Measurements from ENCODE around the gene TRABD2A. TPM values are rescaled to one million over a fixed set of nuclear protein-coding genes. Genes with fewer than 3 reads are reported as not detected.

Gene TRABD2A
- total and polyA plus RNA-seq, 4 experiments from 2014 or later, result 67.1 to 90.7 (median 82.2) TPM

DNA sequence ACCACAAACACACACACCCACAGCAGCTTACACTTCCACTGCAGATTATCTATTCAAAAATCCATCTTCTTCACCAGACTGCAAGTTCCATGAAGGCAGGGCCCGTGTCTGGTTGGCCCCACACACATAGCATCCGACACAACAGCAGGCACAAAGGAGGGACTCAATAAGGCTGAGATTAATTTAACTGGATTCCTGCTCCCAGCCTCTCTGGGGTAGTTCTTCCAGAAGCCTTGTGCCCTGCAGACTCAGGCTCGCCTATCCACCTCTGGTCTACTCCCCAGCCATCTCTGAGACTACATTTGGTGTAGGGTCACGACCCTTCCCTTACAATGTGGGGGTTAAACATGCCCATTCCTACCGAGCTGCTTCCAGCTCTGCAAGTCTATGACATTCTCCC, 57.7 kb downstream of the TRABD2A start:
- intact Hi-C loops (cut with micrococcal nuclease), result no loop called here
- H3K27me3 ChIP-seq (ENCODE audit: insufficient read depth, low read length), result no peaks in the 10 kb centered on the region
- peaks cover 53 to 54% of the 10 kb centered on the region in 2 donors for H3K36me3 Mint-ChIP-seq
- no peaks in the 10 kb centered on the region for H3K9me3 Mint-ChIP-seq
- H3K27ac Mint-ChIP-seq, result peak overlapping the region in 6 of 7 donors; percentile 23 to 83 (median 42)
- peaks cover 4% of the 10 kb centered on the region for H3K36me3 ChIP-seq (ENCODE audit: insufficient read depth, low read length)
- peaks cover 31% of the 10 kb centered on the region for H3K4me1 ChIP-seq (ENCODE audit: insufficient read depth, low read length)
- H3K4me3 ChIP-seq (ENCODE audit: low read length in 2 of 2), result no peak overlapping the region
- no peak for DNase-seq
- peak overlapping the region in 1 of 8 donors; percentile 6 for H3K4me3 Mint-ChIP-seq
- H3K9me3 ChIP-seq (ENCODE audit: control insufficient read depth in 1 of 2, low read length in 2 of 2), result no peaks in the 10 kb centered on the region
- CTCF ChIA-PET (ENCODE audit: partially characterized antibody), result interaction anchor here (1.0 to 1.4 kb wide), 3 partner anchors 9 to 103 kb away, joined by 3 read pairs; no protein-coding TSS in a partner anchor
- POLR2A ChIA-PET (ENCODE audit: partially characterized antibody), result interaction anchor here (1.1 kb wide), 1 partner anchor 15 kb away, joined by 3 read pairs; no protein-coding TSS in a partner anchor
- H3K27ac ChIP-seq (ENCODE audit: low read depth, low read length), result no peak overlapping the region
- peaks cover 26 to 60% (median 40%) of the 10 kb centered on the region in 4 donors for H3K4me1 Mint-ChIP-seq
- H3K27me3 Mint-ChIP-seq, result no peaks in the 10 kb centered on the region

DNA sequence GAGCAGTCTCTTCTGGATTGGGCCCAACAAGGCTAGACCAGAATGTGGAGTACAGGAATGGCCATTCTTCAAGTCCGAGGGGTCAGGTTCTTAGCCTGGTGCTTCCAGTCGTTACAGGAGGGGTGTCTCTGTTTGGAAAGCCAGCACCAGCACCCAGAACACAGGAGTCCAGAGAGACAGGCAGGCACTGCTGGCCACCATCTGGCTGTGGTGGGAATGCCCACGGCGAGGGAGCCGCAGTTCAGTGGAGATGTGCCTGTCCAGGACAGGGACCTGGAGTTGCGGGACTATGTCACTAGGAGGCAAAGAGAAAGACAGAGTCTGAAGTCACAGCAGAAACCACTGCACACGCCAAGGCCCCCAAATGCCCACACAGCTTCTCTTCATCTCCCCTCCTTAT, 59.1 kb downstream of the TRABD2A start:
- H3K4me1 Mint-ChIP-seq, result peaks cover 25 to 74% (median 47%) of the 10 kb centered on the region in 4 donors
- CTCF ChIA-PET (ENCODE audit: partially characterized antibody), result interaction anchor here (1.4 kb wide), 1 partner anchor 8 kb away, joined by 3 read pairs; no protein-coding TSS in a partner anchor
- POLR2A ChIA-PET (ENCODE audit: partially characterized antibody), result interaction anchor here (0.9 kb wide), 1 partner anchor 38 kb away, joined by 3 read pairs; no protein-coding TSS in a partner anchor
- Histone ChIP-seq H3K9me3 (ENCODE audit: control insufficient read depth in 1 of 2, low read length in 2 of 2) (no peaks in the 10 kb centered on the region), H3K36me3 (ENCODE audit: insufficient read depth, low read length) (peaks cover 4% of the 10 kb centered on the region), H3K4me3 (ENCODE audit: low read length in 2 of 2) (no peak overlapping the region), H3K4me1 (ENCODE audit: insufficient read depth, low read length) (peaks cover 35% of the 10 kb centered on the region), H3K27me3 (ENCODE audit: insufficient read depth, low read length) (no peaks in the 10 kb centered on the region), H3K27ac (ENCODE audit: low read depth, low read length) (no peak overlapping the region)
- intact Hi-C loops (cut with micrococcal nuclease), result no loop called here
- peak overlapping the region in 4 of 7 donors; percentile 18 to 90 (median 74) for H3K27ac Mint-ChIP-seq
- no peaks in the 10 kb centered on the region for H3K27me3 Mint-ChIP-seq
- peaks cover 43 to 46% of the 10 kb centered on the region in 2 donors for H3K36me3 Mint-ChIP-seq
- no peak overlapping the region for H3K4me3 Mint-ChIP-seq
- no peak for DNase-seq
- peaks cover 0 to 1% (median 0%) of the 10 kb centered on the region in 8 donors for H3K9me3 Mint-ChIP-seq

DNA sequence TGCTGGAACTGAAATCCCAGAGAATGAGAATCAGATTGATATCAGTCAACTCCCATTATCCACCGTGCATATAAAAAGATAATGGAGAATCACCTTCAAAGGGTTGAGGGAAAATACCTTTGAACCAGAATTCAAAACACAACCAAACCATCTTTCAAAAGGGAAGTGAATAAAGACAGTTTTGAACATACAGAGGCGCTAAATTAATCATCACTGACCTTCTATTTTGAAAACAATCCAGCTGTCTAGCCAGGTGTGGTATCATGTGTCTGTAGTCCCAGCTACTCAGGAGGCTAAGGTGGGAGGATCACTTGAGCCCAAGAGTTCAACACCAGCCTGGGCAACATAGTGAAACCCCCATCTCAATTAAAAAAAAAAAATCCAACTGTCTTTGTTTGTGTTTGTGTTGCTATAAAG, 63.6 kb downstream of the TRABD2A start:
- POLR2A ChIA-PET (ENCODE audit: partially characterized antibody), result interaction anchor here (0.7 to 1.3 kb wide), 3 partner anchors 11 to 109 kb away, joined by 3 to 5 read pairs (median 3); no protein-coding TSS in a partner anchor
- H3K9me3 Mint-ChIP-seq, result peaks cover 0 to 2% (median 0%) of the 10 kb centered on the region in 8 donors
- Histone ChIP-seq H3K27me3 (ENCODE audit: insufficient read depth, low read length) (no peaks in the 10 kb centered on the region), H3K27ac (ENCODE audit: low read depth, low read length) (no peak overlapping the region), H3K36me3 (ENCODE audit: insufficient read depth, low read length) (no peaks in the 10 kb centered on the region), H3K4me3 (ENCODE audit: low read length in 2 of 2) (no peak overlapping the region), H3K4me1 (ENCODE audit: insufficient read depth, low read length) (peaks cover 39% of the 10 kb centered on the region), H3K9me3 (ENCODE audit: control insufficient read depth in 1 of 2, low read length in 2 of 2) (no peaks in the 10 kb centered on the region)
- peak overlapping the region; percentile 52 to 89 (median 76) for H3K27ac Mint-ChIP-seq
- H3K4me1 Mint-ChIP-seq, result peaks cover 24 to 76% (median 51%) of the 10 kb centered on the region in 4 donors
- H3K27me3 Mint-ChIP-seq, result no peaks in the 10 kb centered on the region
- H3K4me3 Mint-ChIP-seq, result peak overlapping the region in 4 of 8 donors; percentile 2 to 30 (median 9)
- CTCF ChIA-PET (ENCODE audit: partially characterized antibody), result interaction anchor here (2.6 kb wide), 1 partner anchor 76 kb away, joined by 8 read pairs; no protein-coding TSS in a partner anchor
- intact Hi-C loops (cut with micrococcal nuclease), result no loop called here
- no peak for DNase-seq
- peaks cover 19 to 22% of the 10 kb centered on the region in 2 donors for H3K36me3 Mint-ChIP-seq

DNA sequence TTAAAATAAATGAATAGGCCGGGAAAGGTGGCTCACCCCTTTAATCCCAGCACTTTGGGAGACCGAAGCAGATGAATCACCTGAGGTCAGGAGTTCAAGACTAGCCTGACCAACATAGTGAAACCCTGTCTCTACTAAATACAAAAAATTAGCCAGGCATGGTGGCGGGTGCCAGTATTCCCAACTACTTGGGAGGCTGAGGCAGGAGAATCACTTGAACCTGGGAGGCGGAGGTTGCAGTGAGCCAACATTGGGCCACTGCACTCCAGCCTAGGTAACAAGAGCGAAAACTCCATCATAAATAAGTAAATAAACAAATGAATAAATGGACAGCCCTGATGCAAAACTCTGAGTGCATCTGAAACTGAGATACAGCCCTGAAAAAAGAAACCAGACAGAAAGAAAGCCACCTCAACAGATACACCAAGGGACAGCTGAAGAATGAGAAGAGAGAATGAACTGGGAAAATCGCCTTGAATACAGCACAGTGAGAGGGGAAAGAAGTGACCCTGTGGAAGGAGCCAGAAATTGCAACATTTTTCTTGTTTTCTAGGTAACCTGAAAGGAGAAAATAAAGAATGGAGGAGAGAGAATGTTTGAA, 64.4 kb downstream of the TRABD2A start:
- Mint-ChIP-seq H3K36me3 (peaks cover 12 to 15% of the 10 kb centered on the region in 2 donors), H3K4me3 (peak overlapping the region in 3 of 8 donors; percentile 21 to 53 (median 29)), H3K9me3 (peaks cover 0 to 2% (median 0%) of the 10 kb centered on the region in 8 donors), H3K27ac (peak overlapping the region in 6 of 7 donors; percentile 31 to 88 (median 70)), H3K4me1 (peaks cover 24 to 69% (median 50%) of the 10 kb centered on the region in 4 donors), H3K27me3 (no peaks in the 10 kb centered on the region)
- intact Hi-C loops (cut with micrococcal nuclease), result no loop called here
- Histone ChIP-seq H3K27me3 (ENCODE audit: insufficient read depth, low read length) (no peaks in the 10 kb centered on the region), H3K36me3 (ENCODE audit: insufficient read depth, low read length) (no peaks in the 10 kb centered on the region), H3K27ac (ENCODE audit: low read depth, low read length) (no peak overlapping the region), H3K4me3 (ENCODE audit: low read length in 2 of 2) (no peak overlapping the region), H3K9me3 (ENCODE audit: control insufficient read depth in 1 of 2, low read length in 2 of 2) (no peaks in the 10 kb centered on the region), H3K4me1 (ENCODE audit: insufficient read depth, low read length) (peaks cover 39% of the 10 kb centered on the region)
- no peak for DNase-seq
- ChIA-PET POLR2A (ENCODE audit: partially characterized antibody) (interaction anchor here (1.1 kb wide), 1 partner anchor 10 kb away, joined by 3 read pairs; no protein-coding TSS in a partner anchor), CTCF (ENCODE audit: partially characterized antibody) (interaction anchor here (2.6 kb wide), 1 partner anchor 75 kb away, joined by 8 read pairs; no protein-coding TSS in a partner anchor)

DNA sequence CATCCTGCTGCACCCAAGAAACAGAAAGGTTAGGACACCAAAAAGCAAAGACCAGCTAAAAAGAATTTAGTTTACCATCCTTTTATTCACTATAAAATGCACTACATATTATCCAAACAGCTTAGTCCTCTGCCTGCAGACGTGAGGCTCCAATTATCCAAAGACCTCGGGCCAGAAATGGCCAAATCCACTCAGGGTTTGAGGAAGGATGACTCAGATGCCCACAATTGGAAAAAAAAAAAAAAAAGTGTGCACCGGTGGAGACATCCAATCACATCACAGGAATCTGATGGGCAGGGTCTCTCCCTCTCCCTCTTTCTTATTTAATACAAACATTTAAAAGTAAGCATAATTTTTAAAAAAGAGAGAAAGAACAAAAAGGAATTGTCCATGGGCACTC, 65.7 kb downstream of the TRABD2A start:
- Histone ChIP-seq H3K9me3 (ENCODE audit: control insufficient read depth in 1 of 2, low read length in 2 of 2) (no peaks in the 10 kb centered on the region), H3K27ac (ENCODE audit: low read depth, low read length) (no peak overlapping the region), H3K36me3 (ENCODE audit: insufficient read depth, low read length) (no peaks in the 10 kb centered on the region), H3K4me3 (ENCODE audit: low read length in 2 of 2) (no peak overlapping the region), H3K27me3 (ENCODE audit: insufficient read depth, low read length) (no peaks in the 10 kb centered on the region), H3K4me1 (ENCODE audit: insufficient read depth, low read length) (peaks cover 30% of the 10 kb centered on the region)
- Mint-ChIP-seq H3K36me3 (peaks cover 9 to 10% of the 10 kb centered on the region in 2 donors), H3K27ac (no peak overlapping the region), H3K9me3 (peaks cover 0 to 2% (median 0%) of the 10 kb centered on the region in 8 donors), H3K4me3 (no peak overlapping the region), H3K27me3 (no peaks in the 10 kb centered on the region), H3K4me1 (peaks cover 19 to 57% (median 44%) of the 10 kb centered on the region in 4 donors)
- no peak for DNase-seq
- CTCF ChIA-PET (ENCODE audit: partially characterized antibody), result no interaction called here
- POLR2A ChIA-PET (ENCODE audit: partially characterized antibody), result interaction anchor here (0.7 to 1.5 kb wide), 3 partner anchors 33 to 74 kb away, joined by 3 to 5 read pairs (median 4); no protein-coding TSS in a partner anchor
- intact Hi-C loops (cut with micrococcal nuclease), result no loop called here

DNA sequence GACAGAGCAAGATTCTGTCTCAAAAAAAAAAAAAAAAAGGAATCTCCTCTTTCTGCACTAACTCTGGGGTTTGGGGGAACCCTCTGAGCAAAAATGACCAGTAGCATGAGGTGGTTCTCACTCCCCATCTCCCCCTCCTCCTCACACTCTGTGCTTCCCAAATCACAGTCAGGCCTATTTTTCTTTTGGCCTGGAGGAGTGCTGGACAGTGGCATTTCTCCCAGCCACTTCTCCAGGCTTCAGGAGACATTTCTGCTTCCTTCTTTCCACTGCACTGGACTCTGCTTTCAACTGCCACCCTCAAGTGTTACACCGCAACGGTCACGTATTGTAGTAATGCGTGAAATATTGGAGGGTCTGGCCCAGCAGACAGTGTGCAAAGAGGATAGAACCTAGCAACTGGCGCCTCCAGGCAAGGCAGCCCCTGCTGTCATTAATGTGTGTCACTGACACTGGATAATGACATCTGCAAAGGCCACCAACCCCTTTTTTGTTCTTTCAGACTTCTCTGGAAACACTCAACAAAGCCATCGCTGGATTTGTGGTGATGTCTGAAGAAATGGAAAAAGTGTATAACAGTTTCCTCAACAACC, 68.9 kb downstream of the TRABD2A start:
- ChIA-PET POLR2A (ENCODE audit: partially characterized antibody) (interaction anchor here (0.9 kb wide), 1 partner anchor 69 kb away, joined by 3 read pairs; no protein-coding TSS in a partner anchor), CTCF (ENCODE audit: partially characterized antibody) (no interaction called here)
- H3K27me3 Mint-ChIP-seq, result no peaks in the 10 kb centered on the region
- Histone ChIP-seq H3K27me3 (ENCODE audit: insufficient read depth, low read length) (no peaks in the 10 kb centered on the region), H3K9me3 (ENCODE audit: control insufficient read depth in 1 of 2, low read length in 2 of 2) (no peaks in the 10 kb centered on the region), H3K36me3 (ENCODE audit: insufficient read depth, low read length) (no peaks in the 10 kb centered on the region), H3K4me3 (ENCODE audit: low read length in 2 of 2) (no peak overlapping the region), H3K27ac (ENCODE audit: low read depth, low read length) (no peak overlapping the region), H3K4me1 (ENCODE audit: insufficient read depth, low read length) (peaks cover 17% of the 10 kb centered on the region)
- peak overlapping the region in 1 of 7 donors; percentile 53 for H3K27ac Mint-ChIP-seq
- no peak for DNase-seq
- peaks cover 18 to 42% (median 27%) of the 10 kb centered on the region in 4 donors for H3K4me1 Mint-ChIP-seq
- intact Hi-C loops (cut with micrococcal nuclease), result no loop called here
- peaks cover 0 to 4% of the 10 kb centered on the region in 2 donors for H3K36me3 Mint-ChIP-seq
- peaks cover 0 to 2% (median 0%) of the 10 kb centered on the region in 8 donors for H3K9me3 Mint-ChIP-seq
- H3K4me3 Mint-ChIP-seq, result no peak overlapping the region

DNA sequence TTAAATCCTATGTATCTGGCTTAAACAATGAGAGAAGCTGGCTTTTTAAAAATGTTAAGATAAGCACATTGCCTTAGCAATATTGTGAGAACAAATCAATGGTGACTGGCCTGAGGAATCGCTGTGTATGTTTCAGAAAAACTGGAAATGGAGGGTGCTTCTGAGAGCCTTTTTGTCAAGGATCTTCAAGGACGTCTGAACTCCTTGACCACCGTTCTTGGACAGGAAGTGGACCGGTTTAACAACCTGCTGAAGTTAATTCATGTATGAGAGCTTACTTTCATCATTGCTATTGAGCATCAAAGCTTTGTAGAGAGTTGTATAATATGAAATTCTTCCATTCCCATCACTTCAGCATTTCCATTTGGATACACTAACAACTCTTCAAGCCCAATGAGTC, 72.6 kb downstream of the TRABD2A start:
- peaks cover 16 to 33% (median 24%) of the 10 kb centered on the region in 4 donors for H3K4me1 Mint-ChIP-seq
- no peak overlapping the region for H3K27ac Mint-ChIP-seq

More for the DNA sequence above, 72.6 kb downstream of the TRABD2A start:
- Histone ChIP-seq H3K27me3 (ENCODE audit: insufficient read depth, low read length) (no peaks in the 10 kb centered on the region), H3K9me3 (ENCODE audit: control insufficient read depth in 1 of 2, low read length in 2 of 2) (no peaks in the 10 kb centered on the region), H3K4me3 (ENCODE audit: low read length in 2 of 2) (no peak overlapping the region), H3K27ac (ENCODE audit: low read depth, low read length) (no peak overlapping the region), H3K36me3 (ENCODE audit: insufficient read depth, low read length) (no peaks in the 10 kb centered on the region), H3K4me1 (ENCODE audit: insufficient read depth, low read length) (peaks cover 7% of the 10 kb centered on the region)
- no peaks in the 10 kb centered on the region for H3K9me3 Mint-ChIP-seq
- intact Hi-C loops (cut with micrococcal nuclease), result no loop called here
- H3K27me3 Mint-ChIP-seq, result no peaks in the 10 kb centered on the region
- POLR2A ChIA-PET (ENCODE audit: partially characterized antibody), result interaction anchor here (0.7 to 1.2 kb wide), 2 partner anchors 15 to 136 kb away, joined by 3 read pairs; no protein-coding TSS in a partner anchor
- CTCF ChIA-PET (ENCODE audit: partially characterized antibody), result interaction anchor here (1.0 kb wide), 1 partner anchor 67 kb away, joined by 4 read pairs; no protein-coding TSS in a partner anchor
- H3K36me3 Mint-ChIP-seq, result no peaks in the 10 kb centered on the region
- DNase-seq, result no peak
- H3K4me3 Mint-ChIP-seq, result no peak overlapping the region
